Mucosa of stomach (tissue), 1 donor: ENCODE measurements around the gene CD177.
"Not testable (repeated sequence)": the region's sequence is repeated elsewhere in the genome, so short reads cannot be mapped to it uniquely, and the experiment has no call there.

Experiments
- H3K27me3 ChIP-seq: one replicate; pipeline ENCODE4 v1.7.0; 2013; ENCODE audit warnings: mild to moderate bottlenecking, low read length; ENCODE audit not compliant: control insufficient read depth, insufficient read depth
- H3K36me3 ChIP-seq: one replicate; pipeline ENCODE4 v1.7.0; 2013; ENCODE audit warnings: low read length; ENCODE audit not compliant: control insufficient read depth, insufficient read depth
- H3K4me1 ChIP-seq: one replicate; pipeline ENCODE4 v1.7.0; 2013; ENCODE audit warnings: mild to moderate bottlenecking, low read length; ENCODE audit not compliant: control insufficient read depth, insufficient read depth
- H3K4me3 ChIP-seq: one replicate; pipeline ENCODE4 v1.7.0; 2013; ENCODE audit warnings: low read length
- H3K9ac ChIP-seq: one replicate; pipeline ENCODE4 v1.7.0; 2013; ENCODE audit warnings: mild to moderate bottlenecking, low read length, moderate library complexity
- H3K9me3 ChIP-seq: one replicate; pipeline ENCODE4 v1.7.0; 2013; ENCODE audit warnings: mild to moderate bottlenecking, low read length, moderate library complexity; ENCODE audit not compliant: control insufficient read depth
- donor health status: Pancreatic carcinoma.

CD177 gene

DNA sequence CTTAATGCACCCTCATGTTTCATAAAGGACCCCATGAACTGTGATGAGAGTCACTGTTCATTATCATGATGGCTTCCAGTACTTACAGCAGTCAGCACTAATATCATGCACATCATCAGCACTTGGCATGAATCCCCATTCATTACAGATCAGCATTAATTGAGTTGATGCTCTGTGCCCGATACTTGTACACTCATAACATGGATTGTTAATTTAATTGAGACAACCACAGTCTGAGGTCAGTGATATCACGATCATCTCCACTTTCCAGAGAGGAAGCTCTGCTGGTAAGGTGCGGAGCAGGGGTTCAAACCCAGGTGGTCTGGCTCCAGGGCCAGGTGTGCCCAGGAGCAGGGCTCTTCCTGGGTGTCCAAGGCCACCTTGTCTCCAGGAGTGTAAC, 40.0 kb downstream of the CD177 start:
- not testable (repeated sequence) for H3K36me3 ChIP-seq, H3K4me1 ChIP-seq, H3K27me3 ChIP-seq, H3K4me3 ChIP-seq, H3K9me3 ChIP-seq, H3K9ac ChIP-seq

DNA sequence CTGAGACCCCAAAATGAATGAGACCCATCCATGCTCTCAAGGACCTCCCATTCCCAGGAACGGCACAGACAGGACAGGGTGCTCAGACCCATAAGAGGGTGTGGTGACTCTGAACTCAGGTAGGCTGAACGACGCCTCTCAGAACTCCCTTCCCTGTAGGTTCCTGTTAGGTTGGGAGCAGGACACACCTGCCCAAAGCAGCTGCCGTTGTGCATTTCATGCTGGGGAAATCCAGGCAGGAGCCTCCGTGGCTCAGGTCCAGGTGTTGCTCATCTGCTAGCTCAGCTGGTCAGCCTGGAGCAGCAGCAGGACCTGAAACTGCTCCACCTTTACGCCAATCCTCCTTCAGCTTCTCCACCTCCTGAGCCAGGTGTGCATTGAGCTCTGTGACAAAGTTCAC, 42.1 kb downstream of the CD177 start:
- H3K36me3 ChIP-seq = no peaks in the 10 kb centered on the region
- peaks cover 6% of the 10 kb centered on the region for H3K4me1 ChIP-seq
- H3K27me3 ChIP-seq = no peaks in the 10 kb centered on the region
- H3K9me3 ChIP-seq = no peaks in the 10 kb centered on the region
- no peak overlapping the region for H3K4me3 ChIP-seq
- H3K9ac ChIP-seq = no peak overlapping the region

DNA sequence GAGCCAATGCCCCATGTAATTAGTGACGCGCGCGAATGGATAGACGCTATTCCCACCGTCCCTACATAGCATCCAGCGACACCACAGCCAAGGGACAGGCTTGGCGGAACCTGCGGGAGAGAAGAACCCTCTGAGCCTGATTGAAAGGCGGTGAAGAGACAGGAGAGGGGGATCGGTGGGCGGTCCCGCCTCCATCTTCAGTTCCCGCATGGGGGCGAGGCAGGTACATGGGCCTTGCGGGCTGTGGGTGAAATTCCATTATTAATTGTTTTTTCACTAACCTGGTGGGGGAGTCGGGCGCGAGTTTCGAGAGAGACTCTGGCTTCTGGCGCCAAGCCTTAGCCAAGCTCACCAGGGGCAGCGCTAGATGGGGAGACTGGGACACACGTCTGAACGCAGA, 52.8 kb downstream of the CD177 start:
- H3K9ac ChIP-seq = no peak overlapping the region
- no peaks in the 10 kb centered on the region for H3K27me3 ChIP-seq
- no peaks in the 10 kb centered on the region for H3K9me3 ChIP-seq
- H3K4me3 ChIP-seq = no peak overlapping the region
- H3K36me3 ChIP-seq = no peaks in the 10 kb centered on the region
- no peaks in the 10 kb centered on the region for H3K4me1 ChIP-seq

DNA sequence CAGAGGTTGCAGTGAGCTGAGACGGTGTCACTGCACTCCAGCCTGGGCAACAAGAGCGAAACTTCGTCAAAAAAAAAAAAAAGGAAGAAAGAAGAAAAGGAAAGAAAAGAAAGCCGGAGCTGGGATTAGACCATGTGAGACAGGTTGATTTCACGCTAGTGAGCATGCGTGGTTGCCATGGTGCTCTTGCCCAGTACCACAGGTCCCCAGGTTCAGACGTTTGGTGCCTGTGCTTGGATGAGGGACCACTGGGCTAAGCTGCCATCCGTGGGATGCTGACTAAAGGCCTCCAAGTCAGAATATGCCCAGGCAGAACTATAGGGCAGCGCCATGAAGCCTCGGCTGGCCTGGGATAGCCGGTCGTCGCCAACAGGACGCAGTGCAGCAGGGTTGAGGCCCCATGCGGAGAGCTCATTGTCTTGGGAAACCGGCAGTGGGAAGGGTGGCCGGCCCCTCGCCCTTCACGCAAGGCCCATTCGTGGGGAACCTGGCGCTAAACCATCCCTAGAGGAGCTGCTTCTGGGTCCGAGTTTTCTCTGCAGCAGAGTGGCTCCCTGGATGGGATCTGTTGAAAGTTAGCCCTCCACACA, 54.0 kb downstream of the CD177 start:
- Histone ChIP-seq H3K36me3 (no peaks in the 10 kb centered on the region), H3K4me3 (no peak overlapping the region), H3K4me1 (no peaks in the 10 kb centered on the region), H3K27me3 (no peaks in the 10 kb centered on the region), H3K9me3 (no peaks in the 10 kb centered on the region), H3K9ac (no peak overlapping the region)

DNA sequence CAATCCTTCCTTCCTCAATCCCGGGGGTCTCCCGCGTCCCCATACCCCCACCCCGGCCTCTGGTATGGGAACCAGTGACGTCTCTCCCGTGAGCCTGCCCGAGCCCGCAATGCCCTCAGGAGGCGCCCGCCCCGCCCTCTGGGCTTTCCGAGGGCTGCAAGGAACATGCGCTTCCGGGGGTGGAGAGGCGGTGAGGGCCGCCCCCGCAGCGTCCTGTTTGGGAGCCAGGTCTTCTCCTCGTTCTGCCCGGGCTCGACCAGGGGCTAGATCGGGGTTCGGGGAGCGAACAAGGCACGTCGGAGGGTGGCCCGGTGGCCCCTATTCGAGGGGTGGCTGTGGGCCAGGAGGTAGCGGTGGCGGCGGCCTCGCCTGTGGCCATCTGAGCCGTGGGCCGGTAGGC, 54.6 kb downstream of the CD177 start:
- H3K4me3 ChIP-seq = no peak overlapping the region
- H3K9me3 ChIP-seq = no peaks in the 10 kb centered on the region
- no peak overlapping the region for H3K9ac ChIP-seq
- no peaks in the 10 kb centered on the region for H3K27me3 ChIP-seq
- no peaks in the 10 kb centered on the region for H3K4me1 ChIP-seq
- no peaks in the 10 kb centered on the region for H3K36me3 ChIP-seq

DNA sequence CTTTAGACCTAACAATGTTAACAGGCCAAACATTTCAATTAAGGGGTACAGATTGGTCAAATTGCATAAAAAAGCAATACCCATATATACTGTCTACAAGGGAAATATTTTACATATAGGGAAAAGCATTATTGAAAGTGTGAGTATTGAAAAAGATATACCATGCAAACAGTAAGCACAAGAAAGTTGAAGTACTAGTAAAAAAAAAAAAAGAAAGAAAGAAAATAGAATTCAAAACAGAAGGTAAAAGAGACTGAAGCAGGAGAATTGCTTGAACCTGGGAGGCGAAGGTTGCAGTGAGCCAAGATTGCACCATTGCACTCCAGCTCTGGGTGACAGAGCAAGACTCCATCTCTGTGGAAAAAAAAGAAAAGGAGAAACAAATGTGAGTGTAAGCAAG, 55.9 kb downstream of the CD177 start:
- Histone ChIP-seq H3K36me3 (no peaks in the 10 kb centered on the region), H3K27me3 (no peaks in the 10 kb centered on the region), H3K4me3 (no peak overlapping the region), H3K4me1 (no peaks in the 10 kb centered on the region), H3K9ac (no peak overlapping the region), H3K9me3 (no peaks in the 10 kb centered on the region)

DNA sequence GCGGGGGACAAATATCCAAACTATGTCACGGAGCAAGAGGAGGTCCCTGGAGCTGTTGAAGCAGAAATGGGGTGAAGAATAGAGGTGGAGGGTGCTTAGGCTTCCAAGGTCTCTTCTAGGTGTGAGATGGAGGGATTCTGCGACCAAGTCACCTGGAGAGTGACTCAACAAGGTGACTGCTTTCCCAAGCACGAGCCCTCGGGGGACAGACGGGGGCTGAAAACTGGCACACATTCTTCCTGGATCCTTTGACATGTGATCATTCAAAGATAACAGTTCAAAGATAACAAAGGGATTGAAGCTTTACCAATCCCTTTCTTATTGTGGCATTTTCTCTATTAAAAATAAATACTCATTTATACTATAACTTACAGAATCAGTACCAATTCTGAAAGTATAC, 59.0 kb downstream of the CD177 start:
- Histone ChIP-seq H3K36me3 (no peaks in the 10 kb centered on the region), H3K9me3 (no peaks in the 10 kb centered on the region), H3K9ac (no peak overlapping the region), H3K4me1 (no peaks in the 10 kb centered on the region), H3K27me3 (no peaks in the 10 kb centered on the region), H3K4me3 (no peak overlapping the region)
